ENCODE results near the gene MRPS15.

GRCh38 chr1:36463463-36463802 is 751 bp downstream of the MRPS15 start:
- TF ChIP-seq CTCF (IDR thresholded peaks at IDR 0.05 in 4 of 5, conservative IDR thresholded peaks at IDR 0.05 in 1 of 5): no peak
- TF ChIP-seq POLR2A (IDR thresholded peaks at IDR 0.05): no peak
